Stimulated activated CD8-positive, alpha-beta memory T cell treated with anti-CD3 and anti-CD28 coated beads, Interleukin-7, amount 100 ng/mL, for 4 hours (primary cell): Measurements from ENCODE around the gene CUEDC1.

ENCODE experiments used
- DNase-seq, 2 donors: peaks; one replicate each; pipeline ENCODE4 v3.0.0-alpha.2; 2020; ENCODE audit warnings: low read depth in 2 of 2

The CUEDC1 gene

DNA sequence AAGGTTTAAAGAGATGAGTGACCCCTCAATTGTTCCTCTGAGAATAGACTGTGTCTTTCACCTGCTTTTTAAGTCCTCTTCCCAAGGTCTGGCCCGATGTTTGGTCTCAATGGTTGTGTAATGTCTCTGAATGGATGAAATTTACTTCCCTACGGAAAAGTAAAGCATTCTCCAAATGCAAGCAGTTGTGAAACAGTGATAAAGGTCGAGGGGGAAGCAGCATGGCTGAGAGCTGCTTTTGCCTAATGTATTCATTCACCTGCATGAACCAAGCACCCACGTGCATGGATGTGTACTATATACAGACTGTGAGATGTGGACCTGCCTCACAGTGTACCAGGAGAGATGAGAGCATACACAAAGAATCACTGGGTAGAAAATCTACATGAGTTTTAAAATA lies 116.8 kb downstream of the CUEDC1 start:
- DNase-seq: no peak

DNA sequence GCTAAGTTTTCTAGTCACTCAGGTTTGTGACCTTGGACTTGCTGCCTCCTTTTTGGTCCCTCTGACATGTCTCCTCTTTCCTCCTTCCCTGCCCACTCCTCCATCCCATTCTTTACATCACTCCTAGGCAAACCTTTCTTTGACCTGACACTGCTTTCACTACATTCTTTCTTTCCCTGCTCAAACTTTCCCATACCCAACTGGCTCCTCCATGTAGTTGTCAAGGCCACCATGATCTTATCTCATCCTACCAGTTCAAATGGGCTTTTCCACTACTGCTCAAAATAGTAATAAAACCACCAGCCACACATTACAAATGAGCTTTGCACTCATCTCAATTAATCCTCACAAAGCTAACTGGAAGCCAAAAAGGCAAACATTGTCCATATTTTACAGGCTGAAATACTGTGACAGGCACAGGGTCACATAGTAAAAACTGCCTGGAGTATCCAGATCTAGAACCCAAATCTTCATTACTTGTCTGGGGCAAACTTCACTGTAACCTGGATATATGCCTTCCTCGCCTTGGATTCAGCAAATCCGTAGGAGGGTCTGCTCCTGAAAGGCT lies 119.8 kb downstream of the CUEDC1 start:
- DNase-seq: no peak

DNA sequence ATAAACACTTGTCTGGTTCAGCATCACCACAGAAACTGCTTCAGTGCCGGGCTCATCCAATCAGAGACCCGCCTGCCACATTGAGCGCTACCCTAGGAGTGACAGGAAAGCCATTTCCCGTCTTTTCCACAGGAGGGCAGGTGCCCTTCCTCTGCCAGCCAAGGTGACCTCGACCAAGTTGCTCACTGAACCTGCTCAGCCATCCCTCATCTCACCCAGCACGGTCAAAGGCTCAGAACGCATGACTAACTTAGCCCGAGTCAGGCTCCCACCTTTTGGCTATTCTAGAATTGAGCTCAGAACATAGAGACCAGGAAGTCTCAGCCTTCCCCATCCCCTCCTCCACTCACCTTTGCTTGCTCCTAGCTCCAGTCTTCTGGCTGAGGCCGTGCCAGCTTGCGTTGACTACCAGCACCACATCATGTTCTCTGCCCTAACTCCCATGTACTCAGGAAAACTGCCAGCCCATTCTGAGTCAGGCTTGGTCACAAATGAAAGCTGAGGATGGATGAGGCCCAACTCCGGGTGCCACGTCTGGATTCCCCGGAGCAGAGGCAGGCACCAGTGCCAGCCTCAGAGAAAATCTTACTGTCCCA lies 121.0 kb downstream of the CUEDC1 start:
- DNase-seq: no peak

DNA sequence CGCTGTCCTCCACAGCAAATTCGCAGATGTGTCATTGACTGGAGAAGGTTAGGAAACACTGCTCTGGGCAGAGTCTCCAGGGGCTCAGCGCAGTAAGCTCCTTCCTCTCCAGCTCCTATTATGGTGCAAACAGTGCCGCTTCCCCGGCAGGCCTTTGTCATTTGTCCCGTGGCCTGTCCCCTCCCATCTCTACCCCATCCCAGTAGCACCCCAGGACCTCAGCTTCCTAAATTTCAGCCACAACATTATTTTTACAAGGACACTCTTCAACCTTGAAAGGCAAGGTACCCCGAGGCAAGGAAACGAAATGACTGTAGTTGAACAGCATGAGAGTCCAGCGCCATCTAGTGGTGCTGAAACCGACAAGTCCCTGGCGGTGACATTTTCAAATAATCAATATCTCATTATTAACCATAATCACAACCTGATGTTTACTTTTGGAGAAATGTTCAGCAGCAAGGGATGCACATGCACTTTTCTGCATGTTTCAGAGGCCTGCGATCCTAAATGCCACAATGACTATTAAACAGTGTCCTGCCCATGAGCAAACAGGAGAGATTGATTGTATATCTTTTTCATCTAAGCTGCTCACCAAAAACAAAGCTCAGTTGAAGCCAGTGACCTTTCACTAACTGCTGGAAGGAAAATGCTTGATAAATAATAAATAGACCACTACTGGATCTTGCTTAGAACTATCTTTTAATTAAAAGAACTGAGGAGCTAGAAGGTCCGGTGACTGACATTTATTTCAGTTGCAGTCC lies 121.9 kb downstream of the CUEDC1 start:
- peak; percentile 41 to 43 for DNase-seq

DNA sequence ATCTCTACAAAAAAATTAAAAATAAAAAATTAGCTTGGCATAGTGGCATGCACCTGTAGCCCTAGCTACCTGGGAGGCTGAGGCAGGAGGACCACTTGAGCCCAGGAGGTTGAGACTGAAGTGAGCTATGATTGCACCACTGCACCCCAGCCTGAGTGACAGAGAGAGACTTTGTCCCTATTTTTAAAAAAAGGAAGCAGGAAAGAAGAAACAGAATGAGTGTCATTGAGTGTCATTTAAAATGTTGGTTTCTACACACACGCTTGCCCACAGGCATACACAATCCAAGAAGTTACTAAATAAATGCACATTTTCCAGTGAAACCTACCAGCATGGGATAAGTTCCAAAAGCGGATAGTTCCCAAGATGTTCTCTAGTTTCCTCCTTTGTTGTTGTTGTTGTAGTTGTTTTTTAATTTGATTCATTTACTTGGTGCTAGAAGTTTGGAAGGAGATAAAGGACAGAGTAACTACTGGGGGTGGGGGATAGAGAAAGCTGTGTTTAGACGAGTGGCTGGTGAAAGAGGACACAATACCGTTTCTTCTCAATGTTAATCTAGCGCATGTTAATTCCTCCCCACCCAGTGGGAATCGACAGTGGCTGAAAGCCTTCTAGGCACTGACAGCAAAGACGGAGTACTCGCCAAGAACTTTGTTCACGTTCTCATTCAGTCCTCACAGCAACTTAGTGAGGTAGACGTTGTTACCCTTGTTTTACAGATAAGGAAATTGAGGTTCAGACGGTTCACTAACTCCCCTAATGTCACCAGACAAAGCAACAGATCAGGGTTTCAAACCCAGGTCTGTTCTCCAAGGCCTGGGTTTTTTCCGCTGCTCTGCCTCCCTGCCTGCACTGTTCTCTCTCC lies 122.7 kb downstream of the CUEDC1 start:
- DNase-seq: no peak

DNA sequence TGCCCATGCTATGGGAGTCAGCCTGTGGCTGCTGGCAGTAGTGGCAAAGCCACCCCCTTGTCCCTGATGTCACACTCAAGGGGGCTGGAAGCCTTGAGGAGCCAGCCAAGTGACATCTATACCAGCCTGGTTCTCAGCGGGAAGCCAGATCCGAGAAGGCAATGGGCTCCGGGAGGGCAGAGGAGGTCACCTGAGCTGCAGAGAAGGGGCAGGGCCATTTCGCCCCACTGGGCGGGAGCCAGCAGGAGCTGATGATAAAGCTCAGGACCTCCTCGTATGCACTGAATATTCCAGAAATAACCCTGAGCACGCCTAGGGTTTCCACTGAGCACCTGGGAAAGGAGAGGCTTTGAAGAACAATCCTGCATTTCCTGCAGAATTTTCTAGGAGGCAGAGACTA lies 124.3 kb downstream of the CUEDC1 start:
- no peak for DNase-seq

DNA sequence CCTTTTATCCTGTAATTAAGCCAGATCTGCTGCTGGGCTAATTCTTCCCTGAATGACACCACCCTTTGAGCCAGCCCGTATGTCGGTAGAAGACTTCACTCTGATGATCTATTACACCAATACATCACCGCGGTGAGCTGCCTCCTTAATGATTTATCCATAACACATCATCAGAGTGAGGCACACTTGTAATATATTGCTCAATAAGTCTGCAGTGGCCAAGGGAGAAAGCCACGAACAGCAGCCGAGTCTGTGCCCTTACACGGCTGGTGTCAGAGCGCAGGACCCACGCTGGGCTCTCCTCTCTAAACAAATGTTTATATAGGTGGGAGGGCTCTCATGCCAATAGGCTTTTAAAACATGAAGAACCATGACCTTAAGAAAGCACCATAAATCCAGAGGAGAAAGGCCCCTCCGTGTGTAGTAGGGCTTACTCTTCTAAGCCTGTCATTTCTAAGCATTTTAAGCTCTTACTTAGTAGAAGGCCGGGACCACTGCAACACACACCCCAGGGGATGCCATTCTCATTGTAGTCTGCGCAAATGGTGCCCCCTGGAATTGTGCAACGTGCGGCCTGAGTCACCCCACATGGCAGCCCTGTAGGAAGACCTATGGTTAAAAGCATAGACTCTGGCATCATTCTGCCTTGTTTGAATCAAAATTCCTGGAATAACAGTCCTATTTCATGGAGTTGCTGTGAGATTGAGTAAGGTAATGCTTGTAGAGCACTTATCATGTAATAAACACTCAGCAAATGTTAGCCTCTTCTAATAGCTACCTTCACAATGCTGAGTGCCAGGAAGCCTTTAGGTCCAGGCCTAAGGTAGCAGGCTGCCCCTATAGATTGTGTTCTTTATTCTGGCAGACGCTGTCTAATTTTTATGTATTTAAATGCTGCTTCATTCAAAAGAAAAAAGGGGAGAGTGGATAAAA lies 131.5 kb downstream of the CUEDC1 start:
- no peak for DNase-seq

DNA sequence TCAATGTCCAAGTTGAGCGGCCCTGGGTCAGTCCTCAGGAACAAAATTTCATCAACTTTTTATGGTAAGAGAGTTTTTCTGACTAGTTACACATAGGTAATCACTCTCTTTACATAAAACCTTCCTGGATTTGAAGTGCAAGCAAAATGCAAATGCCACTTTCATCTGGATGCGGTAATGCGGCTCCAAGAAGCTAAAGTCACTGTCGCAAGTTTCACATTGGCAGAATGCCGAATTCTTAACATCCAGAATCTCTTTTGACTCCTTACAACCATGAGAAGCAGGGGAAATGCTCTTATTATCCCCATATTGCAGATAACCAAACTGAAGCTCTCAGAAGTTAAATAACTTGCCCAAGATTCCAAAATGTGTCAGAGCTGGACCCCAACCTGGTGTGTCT lies 135.3 kb downstream of the CUEDC1 start:
- no peak for DNase-seq

DNA sequence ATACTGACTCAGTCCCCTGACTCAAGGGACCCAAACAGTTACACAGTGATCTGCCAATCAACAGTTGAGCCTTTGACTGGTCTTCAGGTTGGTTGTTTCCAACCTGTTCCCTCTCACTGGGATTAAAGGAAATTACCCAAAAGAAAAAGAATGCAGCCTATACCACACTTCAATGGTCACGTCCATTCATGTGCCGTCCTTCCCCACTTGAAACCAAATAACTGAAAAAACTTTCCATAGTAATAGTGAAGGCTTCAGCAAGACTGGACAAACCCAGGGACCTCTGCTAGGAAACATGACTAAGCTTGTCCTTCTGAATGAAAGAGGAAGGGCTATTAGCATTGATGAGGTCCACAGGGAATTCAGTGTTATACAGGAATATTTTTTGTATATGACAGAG lies 135.9 kb downstream of the CUEDC1 start:
- DNase-seq: no peak

DNA sequence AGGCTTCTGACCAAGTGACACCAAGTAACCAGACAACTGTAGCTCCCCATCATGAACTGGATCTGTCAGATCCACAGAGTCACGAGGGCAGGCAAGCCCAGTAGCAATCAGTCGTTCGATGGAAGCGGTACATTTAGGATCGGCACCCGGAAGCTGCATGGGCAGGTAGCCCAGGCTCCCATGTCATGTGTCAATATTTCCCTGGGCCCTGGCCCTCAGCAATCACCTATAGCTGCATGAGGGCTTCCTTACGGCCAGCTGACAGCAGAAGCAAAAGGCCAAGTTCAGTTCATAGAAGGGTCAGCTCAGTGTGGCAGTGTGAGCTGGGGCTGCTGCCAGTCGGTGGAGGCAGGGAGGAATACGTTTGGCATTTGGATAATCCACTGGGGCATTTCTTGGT lies 137.1 kb downstream of the CUEDC1 start:
- DNase-seq: no peak

DNA sequence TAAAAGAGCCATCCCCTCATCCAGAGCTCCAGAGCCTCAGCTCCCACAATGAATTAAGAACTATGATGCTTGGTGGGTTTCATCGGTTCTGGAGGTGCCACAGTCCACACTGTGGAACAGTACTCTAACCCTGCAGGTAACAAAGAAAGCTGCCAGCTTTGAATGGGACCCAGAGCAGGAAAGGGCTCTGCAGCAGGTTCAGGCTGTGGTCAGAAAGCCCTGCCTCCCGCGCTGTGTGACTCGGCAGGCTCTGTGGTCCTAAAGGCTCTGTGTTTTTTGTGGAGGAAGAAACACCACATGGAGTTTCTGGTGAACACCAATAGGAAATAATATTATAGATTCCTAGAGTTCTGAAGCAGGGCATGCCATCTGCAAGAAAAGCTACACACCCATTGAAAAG lies 137.9 kb downstream of the CUEDC1 start:
- no peak for DNase-seq

DNA sequence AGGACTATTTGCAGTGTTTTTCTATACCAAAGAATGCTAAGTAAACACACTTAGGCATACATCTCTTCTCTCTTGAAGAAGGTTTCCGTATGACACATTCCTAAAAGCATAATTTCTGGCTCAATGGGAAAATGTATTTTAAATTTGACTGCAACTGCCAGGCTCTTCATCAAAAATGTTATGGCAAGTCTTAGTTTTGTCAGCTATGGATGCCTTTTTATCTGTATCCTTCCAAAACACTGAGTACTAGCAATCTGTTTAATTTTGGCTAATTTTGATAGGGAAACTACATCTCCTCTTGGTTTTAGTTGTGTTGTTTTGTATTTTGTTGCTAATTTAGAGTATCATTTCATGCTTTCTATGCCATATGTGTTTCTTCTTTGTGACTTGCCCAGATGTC lies 140.8 kb downstream of the CUEDC1 start:
- no peak for DNase-seq

DNA sequence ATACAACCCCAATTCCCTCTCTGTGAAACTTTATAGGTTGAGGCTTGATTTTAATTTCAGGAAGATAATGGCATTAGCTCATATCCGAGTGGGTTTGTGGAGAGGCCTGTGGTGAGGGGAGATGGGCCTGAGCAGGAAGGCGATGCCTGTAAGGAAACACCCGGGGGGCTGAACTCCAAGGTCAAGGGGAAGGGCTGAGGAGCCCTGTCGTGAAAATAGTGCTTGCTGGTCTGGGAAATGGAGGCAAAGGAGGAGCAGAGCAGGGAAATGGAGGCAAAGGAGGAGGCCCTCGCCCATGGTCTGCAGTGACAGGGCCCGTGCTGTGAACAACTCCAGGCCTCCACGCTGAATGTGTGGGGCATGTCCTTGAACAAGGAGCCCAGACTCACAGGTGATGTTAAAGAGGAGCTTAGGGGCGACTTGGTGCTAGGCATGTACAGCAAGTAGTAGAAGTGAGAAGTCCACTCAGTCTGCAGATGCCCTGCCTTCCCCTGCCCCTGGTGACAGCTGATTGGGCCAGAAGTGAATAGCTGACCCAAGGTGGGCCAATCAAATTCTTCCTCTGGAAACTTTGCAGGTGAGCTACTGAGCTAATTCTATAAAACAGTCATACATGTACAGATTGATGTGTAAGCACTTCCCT lies 143.5 kb downstream of the CUEDC1 start:
- no peak for DNase-seq
